HFFc6 (cell line): ENCODE measurements around the gene SPOCK2. TPM values are rescaled to one million over a fixed set of nuclear protein-coding genes. Genes with fewer than 3 reads are reported as not detected.

ENCODE experiments used
- DNase-seq: peaks from one replicate; pipeline ENCODE4 v3.0.0-alpha.2; 2018
- H3K27ac Mint-ChIP-seq: 2 replicates; pipeline ENCODE4 v1.8.0; 2020; ENCODE audit warnings: mild to moderate bottlenecking, mixed read lengths
- H3K27me3 Mint-ChIP-seq: 2 replicates; pipeline ENCODE4 v1.8.0; 2021; ENCODE audit warnings: mild to moderate bottlenecking, moderate library complexity, mixed read lengths; ENCODE audit not compliant: insufficient read depth
- H3K36me3 Mint-ChIP-seq: 2 replicates; pipeline ENCODE4 v1.8.0; 2021; ENCODE audit warnings: low read depth, mixed read lengths
- H3K4me1 Mint-ChIP-seq: 2 replicates; pipeline ENCODE4 v1.8.0; 2020; ENCODE audit warnings: low read depth, mixed read lengths
- H3K4me3 Mint-ChIP-seq: 2 replicates; pipeline ENCODE4 v1.8.0; 2020; ENCODE audit warnings: mild to moderate bottlenecking, moderate library complexity, mixed read lengths
- H3K9me3 Mint-ChIP-seq: 2 replicates; pipeline ENCODE4 v1.8.0; 2020; ENCODE audit warnings: mild to moderate bottlenecking, mixed read lengths
- CTCF ChIP-seq: fragments of 200-600 bp; sonication (generic); IDR thresholded peaks from 2 replicates; pipeline ENCODE4 v1.5.0; 2021; ENCODE audit warnings: antibody characterized with exemption, mild to moderate bottlenecking
- total RNA-seq, 6 experiments: library from RNA; stranded (reverse); fragmentation: NEBNext Ultra II Directional; extraction: Animal tissue kit (Norgen Biotek cat#: 25700); gene quantifications; 2 replicates in 1 of 6; 3 replicates in 5 of 6; pipeline ENCODE4 v1.2.3, GENCODE V29; 2021

Gene SPOCK2
- total RNA-seq, 6 experiments from 2014 or later: not detected

- no peak overlapping the region for H3K4me3 Mint-ChIP-seq
- peaks cover 24% of the 10 kb centered on the region for H3K4me1 Mint-ChIP-seq
- no peak for DNase-seq
- H3K9me3 Mint-ChIP-seq: no peaks in the 10 kb centered on the region
- no peaks in the 10 kb centered on the region; the same call in 1 of the 2 replicates for H3K27me3 Mint-ChIP-seq
- H3K36me3 Mint-ChIP-seq: peaks cover 7% of the 10 kb centered on the region
- TF ChIP-seq CTCF: no peak
- no peak overlapping the region for H3K27ac Mint-ChIP-seq
Observed at GRCh38 chr10:72107325-72108003, 19.1 kb upstream of the SPOCK2 start.

GRCh38 chr10:72106896-72107295, 18.5 kb upstream of the SPOCK2 start:
- Mint-ChIP-seq H3K9me3 (no peaks in the 10 kb centered on the region), H3K27ac (no peak overlapping the region), H3K27me3 (no peaks in the 10 kb centered on the region; the same call in 1 of the 2 replicates), H3K36me3 (peaks cover 13% of the 10 kb centered on the region), H3K4me1 (peaks cover 24% of the 10 kb centered on the region), H3K4me3 (no peak overlapping the region)
- TF ChIP-seq CTCF: no peak
- DNase-seq: no peak

GRCh38 chr10:72106154-72106849, 18.0 kb upstream of the SPOCK2 start:
- no peak overlapping the region for H3K27ac Mint-ChIP-seq
- no peak for DNase-seq
- H3K4me1 Mint-ChIP-seq: peaks cover 24% of the 10 kb centered on the region
- TF ChIP-seq CTCF: no peak
- H3K27me3 Mint-ChIP-seq: peaks cover 1% of the 10 kb centered on the region
- H3K9me3 Mint-ChIP-seq: no peaks in the 10 kb centered on the region
- peaks cover 19% of the 10 kb centered on the region for H3K36me3 Mint-ChIP-seq
- no peak overlapping the region for H3K4me3 Mint-ChIP-seq

- peaks cover 25% of the 10 kb centered on the region for H3K36me3 Mint-ChIP-seq
- no peak for TF ChIP-seq CTCF
- H3K27me3 Mint-ChIP-seq: peaks cover 1% of the 10 kb centered on the region
- no peak for DNase-seq
- no peaks in the 10 kb centered on the region for H3K9me3 Mint-ChIP-seq
- no peak overlapping the region for H3K27ac Mint-ChIP-seq
- no peak overlapping the region for H3K4me3 Mint-ChIP-seq
- peaks cover 24% of the 10 kb centered on the region for H3K4me1 Mint-ChIP-seq
Observed at GRCh38 chr10:72105710-72106109, 17.4 kb upstream of the SPOCK2 start.

- H3K4me3 Mint-ChIP-seq: no peak overlapping the region
- H3K4me1 Mint-ChIP-seq: peaks cover 24% of the 10 kb centered on the region
- no peak for DNase-seq
- peaks cover 27% of the 10 kb centered on the region for H3K36me3 Mint-ChIP-seq
- TF ChIP-seq CTCF: no peak
- no peaks in the 10 kb centered on the region for H3K9me3 Mint-ChIP-seq
- peaks cover 1% of the 10 kb centered on the region for H3K27me3 Mint-ChIP-seq
- H3K27ac Mint-ChIP-seq: no peak overlapping the region
Observed at GRCh38 chr10:72105098-72105475, 16.7 kb upstream of the SPOCK2 start.
